Measurements from ENCODE around the gene NSD1. TPM values are rescaled to one million over a fixed set of nuclear protein-coding genes. Genes with fewer than 3 reads are reported as not detected.
A peak's percentile ranks its signal among the peaks of the same experiment; 100 is the strongest.

NSD1 gene
- total RNA-seq, 2 donors from 2014 or later: 150 to 190 TPM

DNA sequence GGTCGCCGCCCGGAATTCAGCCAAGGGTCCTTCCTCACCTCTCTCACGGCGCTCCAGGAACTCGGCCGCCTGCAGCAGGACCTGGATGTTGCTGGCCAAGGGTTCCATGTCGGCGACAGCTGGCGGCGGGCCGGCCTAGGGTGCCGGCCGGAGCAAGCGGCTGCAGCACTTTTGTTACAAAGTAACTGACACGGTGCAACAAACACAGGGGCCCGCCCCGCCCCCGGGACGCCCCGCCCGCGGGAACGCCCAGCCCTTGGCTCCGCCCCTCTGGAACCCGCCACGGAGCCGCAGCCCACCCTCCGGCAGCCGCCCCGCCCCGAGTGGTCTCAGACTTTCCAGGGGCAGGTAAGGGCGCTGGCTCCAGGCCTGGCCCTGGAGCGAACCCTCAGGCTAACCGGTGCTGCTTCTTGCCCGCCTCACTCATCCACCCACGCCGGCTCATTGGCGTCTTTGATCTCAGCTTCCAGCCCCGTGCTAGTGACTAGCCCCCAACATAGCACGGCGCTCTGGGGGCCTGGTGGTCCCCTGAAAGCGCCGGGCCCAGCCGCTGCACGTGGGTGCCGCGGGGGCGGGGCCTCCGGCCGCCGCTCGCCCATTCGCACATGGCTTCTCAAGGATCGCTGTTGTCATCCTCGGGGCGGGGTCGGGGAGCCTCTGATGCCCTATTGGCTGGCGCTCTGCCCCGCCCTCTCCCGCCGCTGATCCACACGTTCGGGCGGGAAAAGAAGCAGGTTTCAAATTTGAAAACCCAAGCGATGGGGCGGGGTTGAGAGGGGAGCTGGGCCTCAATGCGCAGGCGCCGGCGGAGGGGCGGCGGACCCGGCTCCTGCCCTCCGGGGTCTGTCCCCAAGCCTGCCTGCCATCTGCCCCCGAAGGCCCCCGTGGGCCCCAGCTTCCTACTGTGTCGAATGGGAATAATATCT, 178.4 kb downstream of the NSD1 start, which contains the start of gene MXD3:
MXD3 (minus strand) TSS at position 176 of the 926 bp plus-strand sequence; CDS start at position 108, 68 bp downstream.
- Mint-ChIP-seq H3K27me3 (ENCODE audit: insufficient read depth) (peaks cover 3% of the 10 kb centered on the region), H3K4me3 (peak within 1 kb of the TSS; percentile 65), H3K36me3 (ENCODE audit: low read depth) (peaks cover 8% of the 10 kb centered on the region), H3K4me1 (peaks cover 11% of the 10 kb centered on the region), H3K9me3 (no peaks in the 10 kb centered on the region), H3K27ac (peak within 1 kb of the TSS; percentile 90)
- H3K4me1 ChIP-seq (ENCODE audit: control insufficient read depth, insufficient read depth, low read length): no peaks in the 10 kb centered on the region
- peak within 1 kb of the TSS; percentile 57 for H3K9ac ChIP-seq (ENCODE audit: extremely low read depth, low read length, poor library complexity, severe bottlenecking)
- peak within 1 kb of the TSS; percentile 83 for H3K4me3 ChIP-seq (ENCODE audit: low read length)
- DNase-seq: peak; percentile 99
- H3K27me3 ChIP-seq (ENCODE audit: control insufficient read depth, insufficient read depth, low read length, poor library complexity, severe bottlenecking): no peaks in the 10 kb centered on the region
- no peaks in the 10 kb centered on the region for H3K9me3 ChIP-seq (ENCODE audit: control insufficient read depth, low read length)
- peak within 1 kb of the TSS; percentile 91 for H3K27ac ChIP-seq (ENCODE audit: low read depth, low read length)
- peaks cover 8% of the 10 kb centered on the region for H3K36me3 ChIP-seq (ENCODE audit: control insufficient read depth, insufficient read depth, low read length)
- 0% methylated on average over 12 to 78 of the region's 78 CpGs for WGBS, 2 experiments (ENCODE audit: insufficient coverage in 1 of 2, insufficient read length in 1 of 2)
- TF ChIP-seq, protein P1, sequence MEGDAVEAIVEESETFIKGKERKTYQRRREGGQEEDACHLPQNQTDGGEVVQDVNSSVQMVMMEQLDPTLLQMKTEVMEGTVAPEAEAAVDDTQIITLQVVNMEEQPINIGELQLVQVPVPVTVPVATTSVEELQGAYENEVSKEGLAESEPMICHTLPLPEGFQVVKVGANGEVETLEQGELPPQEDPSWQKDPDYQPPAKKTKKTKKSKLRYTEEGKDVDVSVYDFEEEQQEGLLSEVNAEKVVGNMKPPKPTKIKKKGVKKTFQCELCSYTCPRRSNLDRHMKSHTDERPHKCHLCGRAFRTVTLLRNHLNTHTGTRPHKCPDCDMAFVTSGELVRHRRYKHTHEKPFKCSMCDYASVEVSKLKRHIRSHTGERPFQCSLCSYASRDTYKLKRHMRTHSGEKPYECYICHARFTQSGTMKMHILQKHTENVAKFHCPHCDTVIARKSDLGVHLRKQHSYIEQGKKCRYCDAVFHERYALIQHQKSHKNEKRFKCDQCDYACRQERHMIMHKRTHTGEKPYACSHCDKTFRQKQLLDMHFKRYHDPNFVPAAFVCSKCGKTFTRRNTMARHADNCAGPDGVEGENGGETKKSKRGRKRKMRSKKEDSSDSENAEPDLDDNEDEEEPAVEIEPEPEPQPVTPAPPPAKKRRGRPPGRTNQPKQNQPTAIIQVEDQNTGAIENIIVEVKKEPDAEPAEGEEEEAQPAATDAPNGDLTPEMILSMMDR (conservative IDR thresholded peaks at IDR 0.05): no peak

DNA sequence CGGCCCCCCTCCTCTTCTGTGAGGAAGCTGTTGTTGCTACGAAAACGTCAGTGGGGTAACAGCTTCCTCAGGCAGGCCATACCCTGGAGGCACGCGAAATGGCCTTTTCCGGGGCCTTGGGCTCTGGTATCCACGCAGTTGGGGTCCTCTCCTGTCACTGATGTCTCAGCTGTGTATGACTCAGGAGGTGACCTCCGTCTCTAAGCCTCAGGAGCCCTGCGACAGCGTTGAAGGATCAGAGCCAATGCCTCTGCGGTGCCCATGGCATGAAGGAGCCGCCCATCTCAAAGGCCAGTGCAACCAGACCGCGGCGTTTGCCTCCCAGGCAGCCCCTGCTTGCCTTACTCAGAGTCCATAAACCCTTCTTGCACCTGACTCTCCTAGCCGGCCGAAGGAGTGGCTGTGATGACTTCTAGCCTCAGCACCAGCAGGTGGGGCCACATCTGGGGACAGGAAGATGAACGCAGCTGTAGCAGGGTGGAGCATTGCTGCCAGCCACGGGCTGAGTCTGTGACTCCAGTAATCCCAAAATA, 179.1 kb downstream of the NSD1 start:
- no peaks in the 10 kb centered on the region for H3K4me1 ChIP-seq (ENCODE audit: control insufficient read depth, insufficient read depth, low read length)
- H3K4me3 ChIP-seq (ENCODE audit: low read length): peak overlapping the region; percentile 83
- H3K9ac ChIP-seq (ENCODE audit: extremely low read depth, low read length, poor library complexity, severe bottlenecking): peak overlapping the region; percentile 34
- 13 to 14% methylated on average over 18 to 19 of the region's 19 CpGs for WGBS, 2 experiments (ENCODE audit: insufficient coverage in 1 of 2, insufficient read length in 1 of 2)
- Mint-ChIP-seq H3K9me3 (no peaks in the 10 kb centered on the region), H3K4me3 (peak overlapping the region; percentile 65), H3K27ac (peak overlapping the region; percentile 81), H3K4me1 (peaks cover 11% of the 10 kb centered on the region), H3K36me3 (ENCODE audit: low read depth) (peaks cover 10% of the 10 kb centered on the region), H3K27me3 (ENCODE audit: insufficient read depth) (peaks cover 3% of the 10 kb centered on the region)
- H3K36me3 ChIP-seq (ENCODE audit: control insufficient read depth, insufficient read depth, low read length): peaks cover 4% of the 10 kb centered on the region
- H3K27ac ChIP-seq (ENCODE audit: low read depth, low read length): no peak overlapping the region
- H3K27me3 ChIP-seq (ENCODE audit: control insufficient read depth, insufficient read depth, low read length, poor library complexity, severe bottlenecking): no peaks in the 10 kb centered on the region
- TF ChIP-seq, protein P1 (conservative IDR thresholded peaks at IDR 0.05): no peak
- DNase-seq: peak; percentile 87
- no peaks in the 10 kb centered on the region for H3K9me3 ChIP-seq (ENCODE audit: control insufficient read depth, low read length)

DNA sequence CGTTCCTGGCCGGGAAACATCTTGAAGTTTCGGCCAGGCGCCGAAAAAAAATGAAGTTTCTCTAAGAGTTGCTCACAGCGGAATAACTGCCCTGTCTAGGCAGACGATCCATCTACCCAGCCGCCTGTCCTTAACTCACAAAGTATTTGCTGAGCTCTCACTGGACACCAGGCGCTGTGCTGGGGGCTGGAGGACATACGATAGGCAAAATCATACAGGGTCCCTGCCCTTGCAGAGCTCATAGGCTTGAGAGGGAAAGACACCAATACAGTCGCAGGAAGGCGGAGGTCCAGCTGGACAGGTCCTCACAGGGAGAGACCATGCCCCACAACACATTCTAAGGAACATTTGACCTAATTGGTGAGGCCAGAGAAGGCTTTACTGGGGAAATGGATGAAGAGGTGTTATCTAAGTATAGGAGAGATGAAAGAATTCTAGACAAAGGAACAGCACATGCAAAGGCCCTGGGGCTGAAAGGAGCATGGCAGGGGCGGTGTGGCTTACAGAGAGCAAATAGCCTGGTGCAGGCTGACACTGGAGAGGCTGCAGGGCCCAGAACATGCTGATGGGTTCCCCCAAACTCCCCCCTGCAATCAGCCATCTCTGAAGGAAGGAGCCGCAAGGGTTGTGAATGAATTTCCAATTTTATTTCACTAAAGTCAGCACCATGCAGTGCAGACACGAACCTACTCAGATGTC, 180.1 kb downstream of the NSD1 start:
- Mint-ChIP-seq H3K4me1 (peaks cover 17% of the 10 kb centered on the region), H3K36me3 (ENCODE audit: low read depth) (peaks cover 10% of the 10 kb centered on the region), H3K9me3 (no peaks in the 10 kb centered on the region), H3K27ac (no peak overlapping the region), H3K4me3 (no peak overlapping the region), H3K27me3 (ENCODE audit: insufficient read depth) (peaks cover 3% of the 10 kb centered on the region)
- H3K27ac ChIP-seq (ENCODE audit: low read depth, low read length): no peak overlapping the region
- H3K9ac ChIP-seq (ENCODE audit: extremely low read depth, low read length, poor library complexity, severe bottlenecking): no peak overlapping the region
- no peaks in the 10 kb centered on the region for H3K9me3 ChIP-seq (ENCODE audit: control insufficient read depth, low read length)
- peaks cover 3% of the 10 kb centered on the region for H3K36me3 ChIP-seq (ENCODE audit: control insufficient read depth, insufficient read depth, low read length)
- WGBS, 2 experiments (ENCODE audit: insufficient coverage in 1 of 2, insufficient read length in 1 of 2): 88 to 95% methylated on average over 11 to 15 of the region's 15 CpGs
- H3K27me3 ChIP-seq (ENCODE audit: control insufficient read depth, insufficient read depth, low read length, poor library complexity, severe bottlenecking): no peaks in the 10 kb centered on the region
- H3K4me1 ChIP-seq (ENCODE audit: control insufficient read depth, insufficient read depth, low read length): no peaks in the 10 kb centered on the region
- TF ChIP-seq, protein P1 (conservative IDR thresholded peaks at IDR 0.05): no peak
- DNase-seq: no peak
- H3K4me3 ChIP-seq (ENCODE audit: low read length): no peak overlapping the region
